ENCODE results near the gene UMODL1.

UMODL1 gene

DNA sequence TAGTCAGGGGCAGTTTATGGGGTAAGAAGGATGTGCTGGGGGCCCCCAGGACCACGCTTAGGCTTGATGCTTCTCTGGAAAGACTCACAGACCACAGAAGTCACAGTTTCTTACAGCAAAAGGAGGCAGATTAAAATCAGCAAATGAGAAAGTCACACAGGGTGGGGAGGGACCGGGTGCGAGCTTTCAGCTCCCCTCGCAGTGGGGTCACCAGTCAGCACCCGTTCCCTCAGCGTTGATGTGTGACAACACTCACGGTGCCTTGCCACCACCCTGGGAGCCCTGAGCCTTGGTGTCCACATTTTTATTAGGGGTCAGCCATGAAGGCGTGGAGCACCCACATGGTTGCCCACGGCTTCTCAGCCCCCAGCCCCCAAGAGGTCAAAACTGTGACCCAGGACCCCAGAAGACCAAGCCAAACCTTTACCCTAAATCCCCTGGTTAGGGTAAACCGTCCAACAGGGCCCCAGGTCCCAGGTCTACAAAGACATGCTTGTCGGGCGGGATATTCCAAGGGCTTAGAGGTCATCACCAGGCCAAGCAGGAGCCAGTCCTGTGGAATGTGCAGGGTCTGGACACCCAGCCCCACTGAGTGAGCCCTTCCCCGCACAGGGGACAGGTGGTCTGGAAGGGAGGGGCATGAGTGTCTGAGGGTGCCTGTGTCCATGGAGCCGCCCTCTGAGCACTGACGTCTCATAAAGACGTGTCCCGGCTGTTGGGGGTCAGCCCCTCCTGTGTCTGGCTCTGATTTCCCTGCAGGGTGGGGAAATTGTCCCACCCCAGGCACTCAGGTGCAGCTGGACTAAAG lies 83.3 kb downstream of the UMODL1 start:
- no peak overlapping the region for H3K4me2 ChIP-seq (ENCODE audit: low read length)
- H2AFZ ChIP-seq: no peak overlapping the region
- no peaks in the 10 kb centered on the region for H3K79me2 ChIP-seq
- no peak overlapping the region for H3K9ac ChIP-seq
- H3K4me1 ChIP-seq: no peaks in the 10 kb centered on the region
- TF ChIP-seq, protein P1, sequence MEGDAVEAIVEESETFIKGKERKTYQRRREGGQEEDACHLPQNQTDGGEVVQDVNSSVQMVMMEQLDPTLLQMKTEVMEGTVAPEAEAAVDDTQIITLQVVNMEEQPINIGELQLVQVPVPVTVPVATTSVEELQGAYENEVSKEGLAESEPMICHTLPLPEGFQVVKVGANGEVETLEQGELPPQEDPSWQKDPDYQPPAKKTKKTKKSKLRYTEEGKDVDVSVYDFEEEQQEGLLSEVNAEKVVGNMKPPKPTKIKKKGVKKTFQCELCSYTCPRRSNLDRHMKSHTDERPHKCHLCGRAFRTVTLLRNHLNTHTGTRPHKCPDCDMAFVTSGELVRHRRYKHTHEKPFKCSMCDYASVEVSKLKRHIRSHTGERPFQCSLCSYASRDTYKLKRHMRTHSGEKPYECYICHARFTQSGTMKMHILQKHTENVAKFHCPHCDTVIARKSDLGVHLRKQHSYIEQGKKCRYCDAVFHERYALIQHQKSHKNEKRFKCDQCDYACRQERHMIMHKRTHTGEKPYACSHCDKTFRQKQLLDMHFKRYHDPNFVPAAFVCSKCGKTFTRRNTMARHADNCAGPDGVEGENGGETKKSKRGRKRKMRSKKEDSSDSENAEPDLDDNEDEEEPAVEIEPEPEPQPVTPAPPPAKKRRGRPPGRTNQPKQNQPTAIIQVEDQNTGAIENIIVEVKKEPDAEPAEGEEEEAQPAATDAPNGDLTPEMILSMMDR (IDR thresholded peaks at IDR 0.05): no peak
- no peaks in the 10 kb centered on the region for H3K27me3 ChIP-seq (ENCODE audit: control insufficient read depth, insufficient read depth, low read length)
- H3K27ac ChIP-seq: no peak overlapping the region
- H3K4me3 ChIP-seq (ENCODE audit: low read depth, low read length): no peak overlapping the region
- H3K36me3 ChIP-seq (ENCODE audit: control insufficient read depth, insufficient read depth, low read length): no peaks in the 10 kb centered on the region
- no peaks in the 10 kb centered on the region for H3K9me3 ChIP-seq (ENCODE audit: control insufficient read depth, low read length)

DNA sequence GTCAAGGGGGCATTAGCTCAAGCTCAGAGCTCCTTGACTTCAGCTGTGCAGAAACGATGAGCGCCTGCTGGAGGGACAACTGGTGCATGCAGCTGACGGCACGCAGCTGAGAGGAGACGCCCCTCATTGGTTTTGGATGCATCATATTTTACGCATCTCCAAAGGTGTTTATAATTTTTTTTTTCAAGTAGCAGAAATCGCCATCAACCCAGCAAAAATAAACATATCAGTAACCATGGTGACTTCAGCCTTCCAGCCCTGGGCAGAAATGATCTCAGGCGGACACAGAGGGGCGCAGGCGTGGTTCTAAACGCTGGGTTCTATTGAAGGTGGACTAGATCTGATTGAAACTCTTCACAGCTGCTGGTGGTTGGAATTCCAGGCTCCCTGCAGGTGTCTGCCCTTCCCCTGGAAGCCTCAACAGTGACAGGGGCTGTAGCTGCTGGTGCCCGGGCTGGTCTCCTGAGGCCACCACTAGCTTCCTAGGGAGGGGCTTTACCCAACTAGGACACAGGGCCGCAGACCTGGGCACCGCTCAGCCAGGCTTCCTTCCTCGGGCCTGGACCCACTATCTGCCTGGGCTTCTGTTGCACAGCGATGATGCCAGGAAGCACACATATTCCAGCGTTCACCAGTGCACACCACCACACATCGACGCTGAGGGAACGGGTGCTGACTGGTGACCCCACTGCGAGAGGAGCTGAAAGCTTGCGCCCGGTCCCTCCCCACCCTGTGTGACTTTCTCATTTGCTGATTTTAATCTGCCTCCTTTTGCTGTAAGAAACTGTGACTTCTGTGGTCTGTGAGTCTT lies 84.1 kb downstream of the UMODL1 start:
- TF ChIP-seq, protein P1 (IDR thresholded peaks at IDR 0.05): no peak
- Histone ChIP-seq H3K79me2 (no peaks in the 10 kb centered on the region), H3K4me1 (no peaks in the 10 kb centered on the region), H3K36me3 (ENCODE audit: control insufficient read depth, insufficient read depth, low read length) (no peaks in the 10 kb centered on the region), H3K9ac (no peak overlapping the region), H2AFZ (no peak overlapping the region), H3K27ac (no peak overlapping the region), H3K9me3 (ENCODE audit: control insufficient read depth, low read length) (no peaks in the 10 kb centered on the region), H3K4me2 (ENCODE audit: low read length) (no peak overlapping the region), H3K27me3 (ENCODE audit: control insufficient read depth, insufficient read depth, low read length) (no peaks in the 10 kb centered on the region), H3K4me3 (ENCODE audit: low read depth, low read length) (no peak overlapping the region)

DNA sequence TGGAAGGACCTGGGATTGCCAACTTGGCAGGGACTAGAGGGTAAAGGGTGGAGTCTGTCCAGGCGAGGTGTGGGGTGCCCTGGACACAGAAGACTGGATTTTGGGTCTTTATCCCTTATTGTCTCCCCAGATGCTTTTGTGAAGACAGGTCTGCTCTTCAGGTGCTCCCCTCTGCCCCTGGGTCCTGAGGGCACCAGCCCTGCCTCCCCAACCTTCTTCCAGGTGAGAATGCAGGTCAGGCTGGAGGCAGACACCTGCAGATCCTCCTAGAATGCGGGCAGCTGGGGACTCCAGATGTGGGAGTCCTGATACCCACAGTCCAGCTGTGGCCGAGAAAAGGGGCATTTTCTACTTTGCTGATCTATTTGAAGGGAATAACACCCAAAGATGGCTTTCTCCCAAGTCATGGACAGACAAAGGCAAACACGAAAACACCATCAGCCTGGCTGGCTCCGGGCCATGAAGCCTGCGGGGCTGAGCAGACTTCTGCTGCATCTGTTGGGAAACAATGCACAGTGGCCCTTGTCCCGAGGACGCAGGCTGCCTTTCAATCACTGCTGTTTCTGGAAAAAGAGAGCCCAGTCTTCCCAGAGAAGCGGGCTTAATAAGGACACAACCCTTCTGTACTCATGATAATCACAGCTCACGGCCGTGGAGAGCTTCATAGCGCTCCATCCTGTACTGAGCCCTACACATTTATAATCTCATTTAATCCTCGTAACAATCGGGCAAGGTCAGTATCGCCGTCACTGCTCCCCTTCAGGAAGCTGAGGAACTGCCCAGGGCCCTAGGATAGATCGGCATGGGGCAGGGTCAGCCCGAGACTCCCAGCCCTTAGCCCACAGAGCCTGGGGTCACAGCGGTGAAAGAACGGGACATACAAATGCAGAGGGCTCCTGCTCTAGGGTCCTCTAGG lies 85.8 kb downstream of the UMODL1 start:
- no peak overlapping the region for H3K27ac ChIP-seq
- no peaks in the 10 kb centered on the region for H3K79me2 ChIP-seq
- TF ChIP-seq, protein P1 (IDR thresholded peaks at IDR 0.05): no peak
- H3K4me1 ChIP-seq: no peaks in the 10 kb centered on the region
- no peaks in the 10 kb centered on the region for H3K36me3 ChIP-seq (ENCODE audit: control insufficient read depth, insufficient read depth, low read length)
- H3K4me2 ChIP-seq (ENCODE audit: low read length): no peak overlapping the region
- no peak overlapping the region for H2AFZ ChIP-seq
- no peaks in the 10 kb centered on the region for H3K9me3 ChIP-seq (ENCODE audit: control insufficient read depth, low read length)
- no peak overlapping the region for H3K4me3 ChIP-seq (ENCODE audit: low read depth, low read length)
- no peaks in the 10 kb centered on the region for H3K27me3 ChIP-seq (ENCODE audit: control insufficient read depth, insufficient read depth, low read length)
- no peak overlapping the region for H3K9ac ChIP-seq

DNA sequence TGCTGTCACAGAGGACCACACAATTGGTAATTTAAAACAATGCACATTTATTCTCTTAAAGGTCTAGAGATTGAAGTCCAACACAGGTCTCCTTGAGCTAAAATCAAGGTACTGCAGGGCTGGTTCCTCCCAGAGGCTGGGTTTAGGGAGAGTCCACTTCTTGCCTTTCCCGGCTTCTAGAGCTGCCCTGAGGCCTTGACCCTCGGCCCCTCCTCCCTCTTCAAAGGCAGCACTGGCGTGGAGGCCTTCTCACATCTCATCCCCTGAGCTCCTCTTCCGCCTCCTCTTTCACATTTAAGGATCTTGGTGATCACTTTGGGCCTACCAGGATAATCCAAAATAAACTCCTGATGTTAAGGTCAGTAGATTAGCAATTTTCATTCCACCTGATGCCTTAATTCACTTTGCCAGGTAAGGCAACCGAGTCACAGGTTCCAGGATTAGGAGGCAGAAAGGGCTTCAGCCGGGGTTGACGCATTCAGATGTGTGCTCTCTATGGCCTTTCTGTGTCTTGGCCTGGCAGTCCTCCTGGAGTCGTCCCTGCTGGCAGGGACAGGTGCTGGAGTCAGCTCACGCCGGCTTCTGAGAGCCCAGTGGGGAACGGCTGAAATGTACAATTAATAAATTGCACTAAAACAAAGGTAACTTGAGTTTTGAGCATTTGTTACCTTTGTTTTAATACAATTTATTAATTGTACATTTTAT lies 86.6 kb downstream of the UMODL1 start:
- no peaks in the 10 kb centered on the region for H3K9me3 ChIP-seq (ENCODE audit: control insufficient read depth, low read length)
- H3K27ac ChIP-seq: no peak overlapping the region
- no peak overlapping the region for H3K4me3 ChIP-seq (ENCODE audit: low read depth, low read length)
- TF ChIP-seq, protein P1 (IDR thresholded peaks at IDR 0.05): no peak
- no peaks in the 10 kb centered on the region for H3K4me1 ChIP-seq
- H3K27me3 ChIP-seq (ENCODE audit: control insufficient read depth, insufficient read depth, low read length): no peaks in the 10 kb centered on the region
- no peak overlapping the region for H2AFZ ChIP-seq
- H3K36me3 ChIP-seq (ENCODE audit: control insufficient read depth, insufficient read depth, low read length): no peaks in the 10 kb centered on the region
- no peak overlapping the region for H3K4me2 ChIP-seq (ENCODE audit: low read length)
- H3K9ac ChIP-seq: no peak overlapping the region
- no peaks in the 10 kb centered on the region for H3K79me2 ChIP-seq

Measured in parathyroid adenoma (tissue), 2 donors.